Measurements from ENCODE around the gene TCEA3. TPM values are rescaled to one million over a fixed set of nuclear protein-coding genes. Genes with fewer than 3 reads are reported as not detected.

The TCEA3 gene
- total and polyA plus RNA-seq, 8 donors, result 44.1 to 155 (median 83.3) TPM

GRCh38 chr1:23331713-23332112 is 92.8 kb downstream of the TCEA3 start:
- intact Hi-C loops (cut with DNase I; ENCODE audit: low total_unique reads), result no loop called here
- DNase-seq, result no peak
- Histone ChIP-seq H3K9me3 (no peaks in the 10 kb centered on the region), H3K27me3 (no peaks in the 10 kb centered on the region), H3K36me3 (peaks cover 51 to 100% (median 97%) of the 10 kb centered on the region in 4 donors), H3K4me1 (peaks cover 0 to 32% (median 20%) of the 10 kb centered on the region in 4 donors), H3K4me3 (no peak overlapping the region), H3K27ac (no peak overlapping the region)
- TF ChIP-seq POLR2AphosphoS5 (IDR thresholded peaks at IDR 0.05), result no peak
- TF ChIP-seq, protein P1, sequence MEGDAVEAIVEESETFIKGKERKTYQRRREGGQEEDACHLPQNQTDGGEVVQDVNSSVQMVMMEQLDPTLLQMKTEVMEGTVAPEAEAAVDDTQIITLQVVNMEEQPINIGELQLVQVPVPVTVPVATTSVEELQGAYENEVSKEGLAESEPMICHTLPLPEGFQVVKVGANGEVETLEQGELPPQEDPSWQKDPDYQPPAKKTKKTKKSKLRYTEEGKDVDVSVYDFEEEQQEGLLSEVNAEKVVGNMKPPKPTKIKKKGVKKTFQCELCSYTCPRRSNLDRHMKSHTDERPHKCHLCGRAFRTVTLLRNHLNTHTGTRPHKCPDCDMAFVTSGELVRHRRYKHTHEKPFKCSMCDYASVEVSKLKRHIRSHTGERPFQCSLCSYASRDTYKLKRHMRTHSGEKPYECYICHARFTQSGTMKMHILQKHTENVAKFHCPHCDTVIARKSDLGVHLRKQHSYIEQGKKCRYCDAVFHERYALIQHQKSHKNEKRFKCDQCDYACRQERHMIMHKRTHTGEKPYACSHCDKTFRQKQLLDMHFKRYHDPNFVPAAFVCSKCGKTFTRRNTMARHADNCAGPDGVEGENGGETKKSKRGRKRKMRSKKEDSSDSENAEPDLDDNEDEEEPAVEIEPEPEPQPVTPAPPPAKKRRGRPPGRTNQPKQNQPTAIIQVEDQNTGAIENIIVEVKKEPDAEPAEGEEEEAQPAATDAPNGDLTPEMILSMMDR (IDR thresholded peaks at IDR 0.05), result no peak
- TF ChIP-seq EP300 (IDR thresholded peaks at IDR 0.05), result no peak
- TF ChIP-seq POLR2A (IDR thresholded peaks at IDR 0.05), result no peak
- 90 to 96% (median 93%) methylated on average over 8 of the region's 8 CpGs for WGBS, 5 donors

Other genes starting within 250 kb of the TCEA3 start
- gene HTR1D, start 207.2 kb downstream of the TCEA3 start, total RNA-seq, result under 1 TPM in 1 of 5 donors, not detected in 4; 0.58 TPM
- under 1 TPM in 1 of 3 donors, not detected in 2; 0.19 TPM for gene HTR1D, start 207.2 kb downstream of the TCEA3 start, polyA plus RNA-seq
- 100 to 1,000 TPM in 1 of 5 donors, 10 to 100 TPM in 4; 27.8 to 182 (median 41.5) TPM for gene HNRNPR, start 80.5 kb downstream of the TCEA3 start, total RNA-seq
- gene HNRNPR, start 80.5 kb downstream of the TCEA3 start, polyA plus RNA-seq, result 10 to 100 TPM; 54.9 to 77.0 (median 58.8) TPM
- 10 to 100 TPM in 3 of 5 donors, 1 to 10 TPM in 2; 7.0 to 29.9 (median 17.1) TPM for gene ZNF436, start 54.9 kb downstream of the TCEA3 start, total RNA-seq
- gene ZNF436, start 54.9 kb downstream of the TCEA3 start, polyA plus RNA-seq, result 10 to 100 TPM in 1 of 3 donors, 1 to 10 TPM in 2; 3.1 to 11.4 (median 6.6) TPM
- 100 to 1,000 TPM in 1 of 5 donors, 10 to 100 TPM in 4; 29.2 to 228 (median 45.5) TPM for gene ASAP3, start 59.4 kb upstream of the TCEA3 start, total RNA-seq
- gene ASAP3, start 59.4 kb upstream of the TCEA3 start, polyA plus RNA-seq, result 10 to 100 TPM; 24.9 to 27.7 (median 25.1) TPM
- 10 to 100 TPM in 1 of 5 donors, 1 to 10 TPM in 3, under 1 TPM in 1; 0.58 to 27.8 (median 3.5) TPM for gene E2F2, start 106.5 kb upstream of the TCEA3 start, total RNA-seq
- gene E2F2, start 106.5 kb upstream of the TCEA3 start, polyA plus RNA-seq, result 1 to 10 TPM in 1 of 3 donors, under 1 TPM in 2; 0.61 to 3.2 (median 0.87) TPM
- gene ID3, start 134.8 kb upstream of the TCEA3 start, total RNA-seq, result 1,000 to 10,000 TPM in 1 of 5 donors, 100 to 1,000 TPM in 3, 10 to 100 TPM in 1; 90.6 to 1,101 (median 120) TPM
- 100 to 1,000 TPM in 2 of 3 donors, 10 to 100 TPM in 1; 79.4 to 226 (median 139) TPM for gene ID3, start 134.8 kb upstream of the TCEA3 start, polyA plus RNA-seq

Data from stomach (tissue), 9 donors.